ENCODE data around the gene SMARCAL1.
A peak's percentile ranks its signal among the peaks of the same experiment; 100 is the strongest.

The SMARCAL1 gene

GRCh38 chr2:216392945-216393840, 19.1 kb upstream of the SMARCAL1 start:
- DNase-seq (ENCODE audit: low read depth in 3 of 3) = no peak

DNA sequence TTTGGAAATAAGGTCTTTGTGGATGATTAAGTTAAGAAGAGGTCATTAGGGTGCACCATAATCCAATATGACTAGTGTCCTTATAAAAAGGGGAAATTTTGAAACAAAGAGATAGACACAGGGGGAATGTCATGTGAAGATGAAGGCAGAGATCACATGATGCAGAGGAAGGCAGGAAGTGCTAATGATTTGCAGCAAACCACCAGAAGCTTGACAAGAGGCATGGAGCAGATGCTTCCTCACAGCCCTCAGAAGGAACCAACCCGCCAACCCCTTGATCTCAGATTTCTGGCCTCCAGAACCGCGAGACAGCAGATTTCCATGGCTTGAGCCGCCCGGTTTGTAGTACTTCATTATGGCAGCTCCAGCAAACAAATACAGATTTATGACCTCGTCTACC, 17.4 kb upstream of the SMARCAL1 start:
- no peak for DNase-seq (ENCODE audit: low read depth in 3 of 3)

- no peak for DNase-seq (ENCODE audit: low read depth in 3 of 3)
Measured at GRCh38 chr2:216399621-216400020, 12.7 kb upstream of the SMARCAL1 start.

- no peak for DNase-seq (ENCODE audit: low read depth in 3 of 3)
Measured at GRCh38 chr2:216402751-216403150, 9.5 kb upstream of the SMARCAL1 start.

GRCh38 chr2:216404010-216404618, 8.2 kb upstream of the SMARCAL1 start:
- peak in 2 of 3 donors; percentile 20 to 27 for DNase-seq (ENCODE audit: low read depth in 3 of 3)

- DNase-seq (ENCODE audit: low read depth in 3 of 3) = no peak
Measured at GRCh38 chr2:216405588-216405987, 6.7 kb upstream of the SMARCAL1 start.

GRCh38 chr2:216406826-216407225, 5.5 kb upstream of the SMARCAL1 start:
- no peak for DNase-seq (ENCODE audit: low read depth in 3 of 3)

DNA sequence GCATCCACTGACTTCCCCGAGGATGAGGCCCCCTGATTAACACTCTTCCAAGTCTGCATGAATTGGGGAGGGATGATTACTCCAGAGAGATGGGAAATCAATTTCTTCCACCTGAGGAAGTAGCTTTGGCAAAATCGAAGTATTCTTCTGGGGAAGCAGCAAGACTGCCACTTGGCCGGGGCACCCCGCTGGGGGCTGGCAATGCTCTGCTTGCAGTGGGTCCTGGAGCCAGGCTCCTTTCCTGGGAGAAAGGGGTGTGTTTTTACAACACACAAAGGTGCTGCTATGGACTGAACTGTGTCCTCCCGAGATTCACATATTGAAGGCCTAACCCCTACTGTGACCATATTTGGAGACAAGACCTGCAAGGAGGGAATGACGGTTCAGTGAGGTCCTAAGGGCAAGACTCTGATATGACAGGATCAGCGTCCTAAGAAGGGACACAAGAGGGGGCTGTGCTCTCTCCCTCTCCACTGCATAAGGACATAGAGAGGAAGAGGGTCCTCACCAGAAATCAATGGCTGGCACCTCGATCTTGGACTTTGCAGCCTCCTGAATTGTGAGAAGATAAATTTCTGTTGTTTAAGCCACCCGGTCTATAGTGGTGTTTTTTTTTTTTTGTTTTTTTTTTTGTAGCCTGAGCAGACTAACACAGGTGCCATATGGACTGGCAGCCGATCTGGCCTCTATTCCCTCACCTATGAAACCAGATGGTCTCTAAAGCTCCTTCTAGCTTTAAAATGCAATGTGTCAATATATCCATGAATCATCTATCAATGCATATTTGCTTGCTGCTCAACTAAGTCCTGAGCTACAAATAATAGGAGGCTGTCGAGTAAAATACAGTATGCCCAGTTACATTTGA, 3.6 kb upstream of the SMARCAL1 start:
- DNase-seq (ENCODE audit: low read depth in 3 of 3) = no peak

- DNase-seq (ENCODE audit: low read depth in 3 of 3) = no peak
Measured at GRCh38 chr2:216410550-216410949, 1.7 kb upstream of the SMARCAL1 start.

- no peak for DNase-seq (ENCODE audit: low read depth in 3 of 3)
Measured at GRCh38 chr2:216413882-216414281, 1.6 kb downstream of the SMARCAL1 start.

- no peak for DNase-seq (ENCODE audit: low read depth in 3 of 3)
Measured at GRCh38 chr2:216414772-216415319, 2.6 kb downstream of the SMARCAL1 start.

- no peak for DNase-seq (ENCODE audit: low read depth in 3 of 3)
Measured at GRCh38 chr2:216415541-216415940, 3.3 kb downstream of the SMARCAL1 start.

DNA sequence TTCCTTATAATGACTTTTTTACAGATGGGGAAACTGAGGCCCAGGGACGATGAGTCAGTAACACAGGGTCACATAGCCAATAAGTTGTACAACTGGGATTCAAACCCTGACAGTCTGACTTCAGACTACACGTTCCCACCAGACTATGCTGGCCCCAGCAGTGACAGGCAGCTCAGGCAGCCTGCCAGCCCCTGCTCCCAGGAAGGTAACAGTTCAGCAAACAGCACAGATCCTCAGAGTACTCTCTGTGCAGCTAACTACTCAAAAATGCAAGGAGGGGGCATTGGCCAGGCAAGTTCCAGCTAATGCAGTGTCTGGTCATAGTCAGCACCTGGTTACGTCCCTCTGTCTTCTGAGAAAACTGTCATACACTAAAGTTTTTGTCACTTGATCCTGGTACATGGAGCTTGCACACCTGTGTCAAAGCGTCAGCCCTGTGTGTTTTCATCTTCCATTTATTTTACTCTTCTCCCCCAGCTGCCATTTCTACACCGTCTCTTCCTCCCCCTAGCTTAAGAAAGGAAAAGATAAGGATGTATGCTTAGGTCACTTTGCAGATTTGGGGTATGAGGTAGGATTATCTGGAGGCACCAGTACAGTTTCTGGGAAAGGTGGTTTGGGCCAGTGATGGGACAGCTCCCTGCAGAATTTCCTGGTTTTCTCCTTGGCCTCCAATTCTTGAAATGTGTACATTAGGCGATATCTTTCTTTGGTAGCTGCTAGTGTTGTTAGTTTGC, 4.5 kb downstream of the SMARCAL1 start:
- DNase-seq (ENCODE audit: low read depth in 3 of 3) = no peak

GRCh38 chr2:216418981-216419380, 6.7 kb downstream of the SMARCAL1 start:
- no peak for DNase-seq (ENCODE audit: low read depth in 3 of 3)

DNA sequence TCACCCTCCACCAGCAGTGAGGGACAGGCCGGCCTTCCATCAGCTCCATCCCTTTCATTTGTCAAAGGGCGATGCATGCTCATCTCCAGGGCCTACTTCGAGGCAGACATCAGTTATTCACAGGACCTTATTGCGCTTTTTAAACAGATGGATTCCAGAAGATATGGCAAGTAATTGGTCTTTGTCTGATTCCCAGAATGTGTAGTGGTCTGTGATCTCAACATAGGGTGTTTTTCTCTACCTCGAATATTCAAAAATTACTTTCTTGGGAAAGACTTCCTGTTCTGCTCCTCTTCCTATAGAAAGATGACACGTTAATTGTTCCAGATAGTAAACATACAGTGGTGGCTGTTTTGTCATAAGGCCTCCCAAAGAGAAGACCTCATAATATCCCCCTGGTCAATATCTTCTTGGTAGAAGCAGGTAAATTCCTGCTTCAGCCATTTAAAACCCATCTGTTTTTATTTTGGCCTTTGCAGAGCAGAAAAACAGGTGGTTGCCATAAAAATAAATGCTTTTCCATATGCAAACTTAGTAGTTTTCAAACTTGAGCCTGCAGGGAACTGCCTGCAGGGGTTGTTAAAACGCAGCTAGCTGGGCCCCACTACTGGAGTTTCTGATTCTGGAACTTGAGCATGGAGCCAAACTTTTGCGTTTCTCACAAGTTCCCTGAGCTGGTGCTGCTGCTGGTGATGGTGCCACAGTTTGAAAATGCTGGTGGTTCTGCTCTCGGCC, 8.2 kb downstream of the SMARCAL1 start:
- no peak for DNase-seq (ENCODE audit: low read depth in 3 of 3)

DNA sequence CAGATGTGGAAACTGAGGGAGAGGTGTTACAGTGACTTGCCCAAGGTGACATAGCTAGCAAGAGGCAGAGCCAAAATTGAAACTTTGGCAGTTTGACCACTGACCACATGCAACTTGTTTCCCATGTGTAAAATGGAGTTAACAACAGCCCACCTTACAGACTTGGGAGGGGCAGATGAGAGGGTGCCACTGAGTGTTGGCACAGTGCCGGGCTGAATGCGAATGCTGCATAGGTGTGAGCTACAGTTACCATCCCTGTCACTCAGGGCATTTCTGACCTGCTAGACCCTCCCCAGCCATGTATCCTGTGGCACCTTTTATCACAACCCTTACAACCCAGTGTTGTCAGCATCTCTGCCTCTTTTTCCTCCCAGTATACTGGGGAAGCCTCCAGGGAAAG, 10.8 kb downstream of the SMARCAL1 start:
- no peak for DNase-seq (ENCODE audit: low read depth in 3 of 3)

DNA sequence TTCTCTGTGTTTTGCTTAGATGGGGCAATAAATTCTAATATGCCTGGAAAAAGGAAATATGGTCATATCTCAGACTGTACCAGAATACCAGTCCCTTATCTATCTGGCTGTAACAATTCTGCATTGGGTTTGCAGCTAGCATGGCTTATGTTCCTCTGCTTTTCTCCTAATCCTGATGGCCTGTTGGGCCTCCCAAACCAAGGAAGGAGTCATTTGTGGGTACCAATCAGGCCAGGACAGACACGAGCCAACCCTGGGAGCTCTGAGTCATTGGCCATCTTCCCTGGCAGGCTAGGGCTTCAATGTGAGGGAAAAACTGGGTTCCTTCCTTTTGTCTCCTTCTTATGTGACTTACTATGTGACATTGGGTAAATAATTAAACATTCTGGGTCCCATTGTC, 12.0 kb downstream of the SMARCAL1 start:
- no peak for DNase-seq (ENCODE audit: low read depth in 3 of 3)

DNA sequence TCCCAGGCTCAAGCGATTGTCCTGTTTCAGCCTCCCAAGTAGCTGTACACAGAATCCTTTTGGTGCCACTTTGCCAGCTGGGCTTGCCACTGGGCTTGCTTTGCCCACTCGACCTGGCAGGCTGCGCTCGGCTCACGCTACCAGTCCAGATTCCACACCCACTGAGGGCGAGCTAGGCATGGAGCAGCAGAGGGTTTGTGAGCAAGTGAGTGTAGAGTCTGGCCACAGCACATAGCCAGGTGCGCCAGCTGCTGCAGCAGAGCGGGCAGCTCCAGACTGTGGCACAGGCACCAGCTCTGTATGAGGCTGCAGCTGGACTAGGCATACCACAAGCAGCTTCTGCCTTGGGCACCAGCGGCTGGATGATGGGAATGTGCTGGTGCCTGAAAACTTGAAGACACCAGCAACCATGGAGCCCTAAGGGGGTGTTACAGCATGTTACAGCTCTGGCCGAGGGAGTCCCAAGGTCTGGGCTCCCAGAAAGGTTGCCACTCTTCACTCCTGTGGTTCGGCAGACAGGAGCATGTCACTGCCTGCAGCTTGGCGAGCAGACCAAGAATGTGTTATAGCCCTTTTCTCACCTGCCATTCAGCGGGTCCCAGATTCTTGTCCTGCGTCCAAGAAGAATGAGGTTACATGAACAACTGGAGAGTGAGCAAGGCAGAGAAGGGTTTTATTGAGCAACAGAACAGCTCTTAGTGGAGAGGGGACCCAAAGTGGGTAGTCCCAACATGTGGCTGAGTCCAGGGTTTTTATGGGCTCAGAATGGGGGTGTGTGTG, 12.9 kb downstream of the SMARCAL1 start:
- DNase-seq (ENCODE audit: low read depth in 3 of 3) = no peak

GRCh38 chr2:216426166-216426777, 14.0 kb downstream of the SMARCAL1 start:
- no peak for DNase-seq (ENCODE audit: low read depth in 3 of 3)

Data from stimulated activated CD4-positive, alpha-beta T cell treated with anti-CD3 and anti-CD28 coated beads, TNF-alpha, amount 100 ng/mL, for 48 hours (primary cell).